ENCODE data around the gene TRAF7.

DNA sequence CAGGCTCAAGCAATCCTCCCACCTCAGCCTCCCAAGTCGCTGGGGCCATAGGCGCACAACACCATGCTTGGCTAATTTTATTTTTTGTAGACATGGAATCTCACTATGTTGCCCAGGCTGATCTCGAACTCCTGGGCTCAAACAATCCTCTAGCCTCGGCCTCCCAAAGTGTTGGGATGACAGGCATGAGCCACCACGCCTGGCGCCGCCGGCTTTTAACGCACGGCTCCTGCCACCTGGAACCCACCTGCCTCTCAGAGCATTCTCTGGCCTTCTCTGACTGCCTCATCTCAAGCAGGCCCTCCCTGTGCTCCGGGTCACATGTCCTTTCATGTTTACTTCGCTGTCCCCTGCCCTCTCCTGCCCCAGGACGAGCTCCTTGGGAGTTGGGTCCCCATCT lies 30.5 kb downstream of the TRAF7 start:
- TF ChIP-seq POLR2A (IDR thresholded peaks at IDR 0.05; ENCODE audit: control extremely low read depth in 1 of 2, low read depth in 2 of 2, low read length in 2 of 2) (no peak), BRCA1 (IDR thresholded peaks at IDR 0.05; ENCODE audit: low read depth, low read length) (no peak), RNF2 (IDR thresholded peaks at IDR 0.05; ENCODE audit: borderline replicate concordance, low read depth, low read length, missing control alignments, poor library complexity, severe bottlenecking) (no peak)
- TF ChIP-seq, protein P1, sequence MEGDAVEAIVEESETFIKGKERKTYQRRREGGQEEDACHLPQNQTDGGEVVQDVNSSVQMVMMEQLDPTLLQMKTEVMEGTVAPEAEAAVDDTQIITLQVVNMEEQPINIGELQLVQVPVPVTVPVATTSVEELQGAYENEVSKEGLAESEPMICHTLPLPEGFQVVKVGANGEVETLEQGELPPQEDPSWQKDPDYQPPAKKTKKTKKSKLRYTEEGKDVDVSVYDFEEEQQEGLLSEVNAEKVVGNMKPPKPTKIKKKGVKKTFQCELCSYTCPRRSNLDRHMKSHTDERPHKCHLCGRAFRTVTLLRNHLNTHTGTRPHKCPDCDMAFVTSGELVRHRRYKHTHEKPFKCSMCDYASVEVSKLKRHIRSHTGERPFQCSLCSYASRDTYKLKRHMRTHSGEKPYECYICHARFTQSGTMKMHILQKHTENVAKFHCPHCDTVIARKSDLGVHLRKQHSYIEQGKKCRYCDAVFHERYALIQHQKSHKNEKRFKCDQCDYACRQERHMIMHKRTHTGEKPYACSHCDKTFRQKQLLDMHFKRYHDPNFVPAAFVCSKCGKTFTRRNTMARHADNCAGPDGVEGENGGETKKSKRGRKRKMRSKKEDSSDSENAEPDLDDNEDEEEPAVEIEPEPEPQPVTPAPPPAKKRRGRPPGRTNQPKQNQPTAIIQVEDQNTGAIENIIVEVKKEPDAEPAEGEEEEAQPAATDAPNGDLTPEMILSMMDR (IDR thresholded peaks at IDR 0.05; ENCODE audit: control extremely low read depth in 1 of 3, insufficient read depth in 1 of 3, low read depth in 1 of 3, low read length in 3 of 3), result no peak
- TF ChIP-seq, protein P2, sequence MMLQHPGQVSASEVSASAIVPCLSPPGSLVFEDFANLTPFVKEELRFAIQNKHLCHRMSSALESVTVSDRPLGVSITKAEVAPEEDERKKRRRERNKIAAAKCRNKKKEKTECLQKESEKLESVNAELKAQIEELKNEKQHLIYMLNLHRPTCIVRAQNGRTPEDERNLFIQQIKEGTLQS (IDR thresholded peaks at IDR 0.05; ENCODE audit: insufficient read depth, low read depth, low read length), result no peak
